A673 (cell line): ENCODE results near the gene PRR15. TPM values are rescaled to one million over a fixed set of nuclear protein-coding genes. Genes with fewer than 3 reads are reported as not detected.

ENCODE experiments used
- BruUV-seq: library from RNA; stranded (reverse); fragments of 400-500 nt; replicated peaks from 2 replicates; lab custom pipeline; 2021; lab: Mats Ljungman, UMichigan
- CTCF ChIA-PET: fragments of 300-600 bp; sonication (Branson Sonifier 250); formaldehyde crosslinking; loops from one replicate; lab custom pipeline; 2022; ENCODE audit warnings: antibody characterized with exemption; lab: Charles Lee
- POLR2A ChIA-PET: fragments of 300-600 bp; sonication (Branson Sonifier 250); formaldehyde crosslinking; loops from one replicate; lab custom pipeline; 2022; ENCODE audit warnings: antibody characterized with exemption; ENCODE audit not compliant: low non-redundant PET; lab: Charles Lee
- DNase-seq: peaks from one replicate; pipeline ENCODE4 v3.0.0-alpha.2; 2015; ENCODE audit warnings: low spot score
- H3K27ac ChIP-seq: fragments of 200-600 bp; sonication (generic); 2 replicates; pipeline ENCODE4 v1.5.1; 2016; ENCODE audit warnings: mixed run types, low read depth, mild to moderate bottlenecking, mixed read lengths, antibody characterized with exemption, low read length; ENCODE audit not compliant: poor library complexity, severe bottlenecking
- H3K27me3 ChIP-seq: fragments of 200-600 bp; sonication (generic); replicated peaks from 2 replicates; pipeline ENCODE4 v1.6.1; 2017; ENCODE audit warnings: mixed run types, low read depth, mild to moderate bottlenecking, mixed read lengths, antibody characterized with exemption, low read length; ENCODE audit not compliant: insufficient read depth, poor library complexity
- H3K36me3 ChIP-seq: fragments of 200-600 bp; sonication (generic); 2 replicates; pipeline ENCODE4 v1.6.1; 2016; ENCODE audit warnings: mixed run types, mild to moderate bottlenecking, mixed read lengths, antibody characterized with exemption, low read length; ENCODE audit not compliant: insufficient read depth, poor library complexity, severe bottlenecking
- H3K4me1 ChIP-seq: fragments of 200-600 bp; sonication (generic); 2 replicates; pipeline ENCODE4 v1.6.1; 2017; ENCODE audit warnings: mixed run types, mild to moderate bottlenecking, mixed read lengths, antibody characterized with exemption, low read length; ENCODE audit not compliant: insufficient read depth, poor library complexity, severe bottlenecking
- H3K4me3 ChIP-seq: fragments of 200-600 bp; sonication (generic); 2 replicates; pipeline ENCODE4 v1.5.1; 2016; ENCODE audit warnings: low read depth, mixed run types, mild to moderate bottlenecking, mixed read lengths, low read length; ENCODE audit not compliant: poor library complexity, severe bottlenecking
- H3K9me3 ChIP-seq: fragments of 200-600 bp; sonication (generic); 2 replicates; pipeline ENCODE4 v1.6.1; 2016; ENCODE audit warnings: mixed run types, low read depth, mild to moderate bottlenecking, mixed read lengths, antibody characterized with exemption, low read length; ENCODE audit not compliant: poor library complexity, severe bottlenecking
- EZH2 ChIP-seq: fragments of 200-600 bp; sonication (generic); IDR thresholded peaks from 2 replicates; pipeline ENCODE4 v1.6.1; 2017; ENCODE audit warnings: borderline replicate concordance, low read depth, mild to moderate bottlenecking, mixed read lengths, antibody characterized with exemption, low read length; ENCODE audit not compliant: poor library complexity, severe bottlenecking
- intact Hi-C: fragments of 100-400 bp; cut with micrococcal nuclease; formaldehyde crosslinking; loops from one replicate; pipeline ENCODE4 v1.10.0; 2022; ENCODE audit not compliant: unreplicated experiment
- total RNA-seq: library from RNA; stranded (reverse); gene quantifications from 2 replicates; pipeline ENCODE4 v1.2.3, GENCODE V29; 2021
- TF ChIP-seq, protein P1 (sequence below): fragments of 300-800, 200-600 bp; sonication (generic); conservative IDR thresholded peaks from 2 replicates; pipeline ENCODE4 v1.5.1; 2017; ENCODE audit warnings: low read depth, mild to moderate bottlenecking, antibody characterized with exemption, low read length, moderate library complexity, mixed read lengths

Gene PRR15
- total RNA-seq, 1 experiment from 2014 or later = 0.17 TPM

DNA sequence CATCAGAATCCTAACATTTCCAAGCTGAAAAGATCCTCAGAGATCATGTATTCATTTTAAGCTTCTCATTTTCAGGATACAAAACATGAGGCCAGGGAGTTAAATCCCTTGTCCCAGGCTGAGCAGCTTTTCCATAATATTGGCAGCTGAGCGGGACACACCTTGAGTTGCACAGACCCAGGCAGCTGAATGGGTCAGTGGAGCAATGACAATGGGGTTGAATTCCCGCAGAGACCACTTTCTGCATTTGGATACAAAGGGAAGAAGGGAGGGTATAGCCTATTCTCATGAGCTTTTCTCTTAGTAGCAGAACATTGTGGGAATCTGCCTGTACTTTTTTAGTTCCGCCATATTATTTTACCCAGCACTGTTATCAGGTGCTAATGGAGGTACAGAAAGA is 49.5 kb downstream of the PRR15 start:
- BruUV-seq = no TSS peak
- POLR2A ChIA-PET = no interaction called here

DNA sequence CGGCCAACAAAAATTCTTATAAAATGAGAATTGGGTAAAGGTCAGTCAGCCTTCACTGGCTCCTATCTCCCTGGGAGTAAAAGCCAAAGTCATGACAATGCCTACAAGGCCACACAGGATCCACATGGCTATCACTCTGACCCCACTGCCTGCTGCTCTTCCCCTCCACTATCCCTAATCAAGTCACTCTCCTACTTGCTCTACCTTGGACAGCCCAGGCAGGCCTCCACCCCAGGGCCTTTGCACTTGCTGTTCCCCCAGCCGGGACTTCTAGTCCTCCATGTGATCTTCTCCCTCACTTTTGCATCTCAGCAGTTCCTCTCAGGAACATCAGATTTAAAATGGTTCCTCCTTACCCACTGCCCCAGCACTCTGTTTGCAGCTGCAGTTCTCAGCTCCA is 50.6 kb downstream of the PRR15 start:
- no peaks in the 10 kb centered on the region for H3K36me3 ChIP-seq
- no peak overlapping the region for H3K27ac ChIP-seq
- H3K27me3 ChIP-seq = no peaks in the 10 kb centered on the region
- no peaks in the 10 kb centered on the region for H3K9me3 ChIP-seq
- DNase-seq = no peak
- no peaks in the 10 kb centered on the region for H3K4me1 ChIP-seq
- no peak for TF ChIP-seq EZH2
- TF ChIP-seq, protein P1, sequence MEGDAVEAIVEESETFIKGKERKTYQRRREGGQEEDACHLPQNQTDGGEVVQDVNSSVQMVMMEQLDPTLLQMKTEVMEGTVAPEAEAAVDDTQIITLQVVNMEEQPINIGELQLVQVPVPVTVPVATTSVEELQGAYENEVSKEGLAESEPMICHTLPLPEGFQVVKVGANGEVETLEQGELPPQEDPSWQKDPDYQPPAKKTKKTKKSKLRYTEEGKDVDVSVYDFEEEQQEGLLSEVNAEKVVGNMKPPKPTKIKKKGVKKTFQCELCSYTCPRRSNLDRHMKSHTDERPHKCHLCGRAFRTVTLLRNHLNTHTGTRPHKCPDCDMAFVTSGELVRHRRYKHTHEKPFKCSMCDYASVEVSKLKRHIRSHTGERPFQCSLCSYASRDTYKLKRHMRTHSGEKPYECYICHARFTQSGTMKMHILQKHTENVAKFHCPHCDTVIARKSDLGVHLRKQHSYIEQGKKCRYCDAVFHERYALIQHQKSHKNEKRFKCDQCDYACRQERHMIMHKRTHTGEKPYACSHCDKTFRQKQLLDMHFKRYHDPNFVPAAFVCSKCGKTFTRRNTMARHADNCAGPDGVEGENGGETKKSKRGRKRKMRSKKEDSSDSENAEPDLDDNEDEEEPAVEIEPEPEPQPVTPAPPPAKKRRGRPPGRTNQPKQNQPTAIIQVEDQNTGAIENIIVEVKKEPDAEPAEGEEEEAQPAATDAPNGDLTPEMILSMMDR = no peak
- no peak overlapping the region for H3K4me3 ChIP-seq
- no TSS peak for BruUV-seq
- ChIA-PET POLR2A (no interaction called here), CTCF (no interaction called here)
- intact Hi-C loops = no loop called here

More for the DNA sequence above, 49.5 kb downstream of the PRR15 start:
- CTCF ChIA-PET = no interaction called here
- TF ChIP-seq EZH2 = no peak
- TF ChIP-seq, protein P1 = no peak
- no peaks in the 10 kb centered on the region for H3K9me3 ChIP-seq
- no peaks in the 10 kb centered on the region for H3K27me3 ChIP-seq
- H3K27ac ChIP-seq = no peak overlapping the region
- DNase-seq = no peak
- H3K4me3 ChIP-seq = no peak overlapping the region
- intact Hi-C loops = no loop called here
- H3K36me3 ChIP-seq = no peaks in the 10 kb centered on the region
- H3K4me1 ChIP-seq = no peaks in the 10 kb centered on the region

Other genes with a start within 250 kb of the PRR15 start
- gene WIPF3, start 242.7 kb downstream of the PRR15 start, total RNA-seq = 0.17 and 0.21 TPM in 2 replicates